ENCODE measurements around the gene SEC16B. TPM values are rescaled to one million over a fixed set of nuclear protein-coding genes. Genes with fewer than 3 reads are reported as not detected.

Gene SEC16B
- polyA plus RNA-seq, 1 donor: 4.1 TPM

DNA sequence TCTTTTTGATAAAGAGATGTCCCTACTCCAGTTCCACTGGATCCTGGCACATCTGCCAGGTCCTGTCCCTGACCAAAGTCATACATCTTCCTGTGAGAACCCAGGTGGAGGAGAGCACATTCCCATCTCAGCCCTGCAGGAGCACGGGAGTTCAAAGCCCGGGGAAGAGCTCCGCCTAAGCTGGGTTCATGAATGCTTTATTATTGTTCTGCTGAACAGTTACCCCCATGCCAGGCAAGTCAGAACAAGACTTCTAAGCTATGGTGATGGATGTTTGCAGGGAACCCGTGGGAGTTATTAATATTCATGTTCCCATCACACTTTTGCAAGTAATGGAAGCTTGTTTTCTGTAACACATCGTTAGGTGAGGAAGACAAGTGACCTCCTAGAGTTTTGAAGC lies 62.9 kb downstream of the SEC16B start:
- no peak for DNase-seq

DNA sequence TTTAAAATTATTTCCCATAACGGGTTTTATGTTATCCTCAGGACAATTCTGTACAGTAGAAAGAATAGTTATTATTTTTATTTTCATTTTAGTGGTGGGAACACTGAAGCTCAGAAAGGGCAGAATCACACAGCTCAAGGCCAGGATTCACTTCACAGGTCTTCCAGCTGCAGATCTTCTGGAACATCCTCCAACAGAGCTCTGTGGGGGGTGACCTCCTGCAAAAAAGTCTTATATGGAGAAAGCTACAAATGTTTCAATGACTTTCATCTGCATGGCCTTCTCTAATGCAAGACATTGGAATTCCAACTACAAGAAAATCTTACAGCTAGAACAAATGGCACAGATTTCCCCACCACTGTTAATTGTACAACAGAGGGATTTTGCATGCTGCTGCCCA lies 64.2 kb downstream of the SEC16B start:
- no peak for DNase-seq

DNA sequence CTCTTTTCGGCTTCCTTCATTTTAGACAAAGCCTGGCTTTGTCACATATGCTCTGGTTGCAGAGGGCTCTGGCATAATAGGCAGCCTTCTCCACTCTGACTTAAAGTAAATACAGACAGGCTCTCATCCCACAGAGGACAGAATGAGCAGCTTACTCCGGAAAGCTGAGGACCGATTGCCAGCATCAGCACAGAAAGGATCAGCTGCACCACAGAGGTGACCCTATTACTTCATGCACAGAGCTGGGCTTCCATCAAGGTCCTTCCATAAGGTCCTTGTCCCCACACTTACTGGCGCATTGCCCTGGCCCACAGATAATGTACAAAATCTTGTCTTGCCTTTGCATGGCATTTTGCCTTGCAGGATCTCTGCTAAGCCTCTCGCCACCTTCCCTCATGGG lies 67.6 kb downstream of the SEC16B start:
- DNase-seq: no peak

DNA sequence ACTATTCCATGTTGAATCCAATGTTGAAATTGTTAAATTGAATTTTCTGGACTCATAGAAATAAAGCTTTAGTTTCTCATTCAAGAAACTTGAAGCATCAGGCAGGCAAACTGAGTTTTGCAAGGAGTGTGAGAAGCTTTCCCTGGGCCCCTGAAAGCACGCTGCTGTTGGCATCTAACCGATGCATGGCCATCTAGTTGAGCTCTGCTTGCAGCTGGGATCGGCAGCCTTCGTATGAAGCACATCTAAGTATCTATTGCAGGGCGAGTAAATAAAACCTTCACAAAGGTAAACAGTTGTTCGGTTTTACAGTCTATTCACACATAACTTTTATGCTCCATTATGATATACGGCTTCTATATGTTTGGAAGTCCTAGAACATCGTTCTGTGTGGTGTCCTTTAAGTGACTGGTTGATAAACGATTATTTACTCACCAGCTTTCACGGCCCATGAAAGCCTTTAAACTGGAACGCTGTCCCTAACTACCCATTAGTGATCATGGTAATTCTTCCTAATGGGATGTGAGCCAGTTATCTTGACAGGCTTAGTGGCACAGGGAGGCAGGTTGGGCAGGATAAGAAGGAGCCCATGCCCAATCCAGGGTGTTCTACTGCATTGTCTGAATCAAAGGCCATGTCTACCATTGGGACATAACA lies 71.7 kb downstream of the SEC16B start:
- peak; percentile 14 for DNase-seq

DNA sequence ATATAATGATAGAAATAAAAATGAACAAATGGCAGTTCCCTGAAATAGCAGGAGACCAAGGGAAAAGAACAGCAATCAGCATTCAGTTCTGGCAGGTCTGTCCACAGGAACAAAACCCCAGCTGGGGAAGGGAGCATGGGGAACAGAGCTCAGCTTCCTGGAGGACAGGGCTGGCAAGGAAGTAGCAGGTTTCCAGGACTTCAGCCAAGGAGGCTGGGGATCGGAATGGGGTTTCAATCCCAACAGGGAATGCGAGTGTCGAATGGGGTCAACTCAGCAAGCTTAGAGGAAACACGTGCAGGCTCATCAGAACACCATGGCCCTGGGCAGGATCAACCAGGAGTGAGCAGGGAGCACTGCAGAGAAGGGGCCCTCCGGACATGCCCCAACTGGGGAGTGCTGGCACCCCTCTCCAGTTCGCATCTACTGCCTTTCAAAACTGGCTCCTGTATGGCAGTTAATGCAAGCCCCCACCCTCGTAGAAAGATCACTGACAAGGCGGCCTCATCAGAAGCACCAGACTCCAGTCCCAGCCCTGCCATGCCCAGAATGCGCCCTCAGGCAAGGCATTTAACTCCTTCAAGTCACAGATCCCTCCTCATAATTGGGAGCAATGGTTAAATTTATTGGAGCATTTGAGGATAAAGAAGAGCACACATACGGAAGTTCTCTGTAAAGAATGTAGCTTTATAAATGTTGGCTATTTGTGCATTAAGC lies 72.4 kb downstream of the SEC16B start:
- DNase-seq: no peak

Other genes starting within 250 kb of the SEC16B start
- 22.1 TPM for gene RASAL2, start 124.0 kb upstream of the SEC16B start, polyA plus RNA-seq (ENCODE audit: insufficient read length)

All from left kidney (tissue), 2 donors.